EL (cell line): ENCODE results near the gene EDEM2.
"Not testable (repeated sequence)": the region's sequence is repeated elsewhere in the genome, so short reads cannot be mapped to it uniquely, and the experiment has no call there.

Experiments
- DNase-seq: peaks from one replicate; pipeline ENCODE4 v3.0.0-alpha.2; 2016

EDEM2 gene

GRCh38 chr20:35085477-35086225 is 61.5 kb downstream of the EDEM2 start:
- no peak for DNase-seq

- DNase-seq = no peak
These were observed 62.1 kb downstream of the EDEM2 start for GRCh38 chr20:35084998-35085397.

GRCh38 chr20:35080348-35080642 is 66.8 kb downstream of the EDEM2 start:
- DNase-seq = not testable (repeated sequence)

- DNase-seq = no peak
These were observed 67.4 kb downstream of the EDEM2 start for GRCh38 chr20:35079472-35080347.

GRCh38 chr20:35077872-35078271 is 69.3 kb downstream of the EDEM2 start:
- DNase-seq = no peak

GRCh38 chr20:35077341-35077740 is 69.8 kb downstream of the EDEM2 start:
- DNase-seq = no peak

- not testable (repeated sequence) for DNase-seq
These were observed 75.5 kb downstream of the EDEM2 start for GRCh38 chr20:35071436-35072153.

GRCh38 chr20:35066194-35066593 is 80.9 kb downstream of the EDEM2 start:
- no peak for DNase-seq
